ENCODE data around the gene GJA4. TPM values are rescaled to one million over a fixed set of nuclear protein-coding genes. Genes with fewer than 3 reads are reported as not detected.

Gene GJA4
- total RNA-seq, 1 donor from 2014 or later, result 22.3 TPM

DNA sequence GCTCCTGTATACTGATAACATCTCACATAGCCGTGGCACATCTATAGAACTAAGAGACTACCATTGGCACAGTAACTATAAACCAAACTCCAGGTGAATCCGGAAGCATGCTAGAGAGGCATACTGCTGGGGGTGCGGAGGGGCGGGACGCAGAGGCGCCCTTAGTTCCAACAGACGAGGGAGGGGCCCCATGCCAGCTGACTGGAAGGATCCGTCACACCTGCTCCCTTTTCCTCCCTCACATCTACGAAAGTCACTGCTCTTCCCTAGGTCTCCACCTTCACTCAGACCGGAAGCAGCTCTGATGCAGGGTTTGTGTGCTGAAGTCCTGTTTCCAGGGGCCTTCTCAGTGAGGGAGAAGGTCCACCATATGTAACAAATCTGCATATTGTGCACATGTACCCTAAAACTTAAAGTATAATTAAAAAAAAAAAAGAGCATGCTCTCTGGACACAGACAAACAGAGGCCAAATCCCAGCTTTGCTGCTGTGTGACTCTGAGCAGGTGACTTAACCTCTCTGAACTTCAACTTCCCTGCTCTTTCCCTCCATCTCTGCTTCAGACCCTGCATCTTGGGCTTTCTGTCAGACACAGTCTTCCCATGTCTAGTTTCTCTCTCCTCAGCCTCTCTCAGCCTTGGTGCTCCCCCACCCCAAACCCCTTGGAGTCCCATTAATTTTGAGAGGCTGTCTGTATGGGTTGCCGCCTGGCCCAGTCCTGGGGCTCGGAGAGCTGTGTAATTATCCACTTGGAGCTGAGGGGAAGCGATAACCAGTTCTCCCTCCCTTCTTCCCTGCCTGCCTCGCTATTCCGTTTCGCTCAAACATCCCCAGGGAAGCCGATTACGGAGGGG is 45.8 kb upstream of the GJA4 start:
- Mint-ChIP-seq H3K4me3 (no peak overlapping the region), H3K27me3 (ENCODE audit: low read depth) (peaks cover 32% of the 10 kb centered on the region), H3K4me1 (no peaks in the 10 kb centered on the region), H3K36me3 (ENCODE audit: low read depth) (no peaks in the 10 kb centered on the region), H3K9me3 (no peaks in the 10 kb centered on the region), H3K27ac (ENCODE audit: unreplicated experiment) (no peak overlapping the region)
- TF ChIP-seq, protein P1, sequence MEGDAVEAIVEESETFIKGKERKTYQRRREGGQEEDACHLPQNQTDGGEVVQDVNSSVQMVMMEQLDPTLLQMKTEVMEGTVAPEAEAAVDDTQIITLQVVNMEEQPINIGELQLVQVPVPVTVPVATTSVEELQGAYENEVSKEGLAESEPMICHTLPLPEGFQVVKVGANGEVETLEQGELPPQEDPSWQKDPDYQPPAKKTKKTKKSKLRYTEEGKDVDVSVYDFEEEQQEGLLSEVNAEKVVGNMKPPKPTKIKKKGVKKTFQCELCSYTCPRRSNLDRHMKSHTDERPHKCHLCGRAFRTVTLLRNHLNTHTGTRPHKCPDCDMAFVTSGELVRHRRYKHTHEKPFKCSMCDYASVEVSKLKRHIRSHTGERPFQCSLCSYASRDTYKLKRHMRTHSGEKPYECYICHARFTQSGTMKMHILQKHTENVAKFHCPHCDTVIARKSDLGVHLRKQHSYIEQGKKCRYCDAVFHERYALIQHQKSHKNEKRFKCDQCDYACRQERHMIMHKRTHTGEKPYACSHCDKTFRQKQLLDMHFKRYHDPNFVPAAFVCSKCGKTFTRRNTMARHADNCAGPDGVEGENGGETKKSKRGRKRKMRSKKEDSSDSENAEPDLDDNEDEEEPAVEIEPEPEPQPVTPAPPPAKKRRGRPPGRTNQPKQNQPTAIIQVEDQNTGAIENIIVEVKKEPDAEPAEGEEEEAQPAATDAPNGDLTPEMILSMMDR (conservative IDR thresholded peaks at IDR 0.05), result no peak
- no peak for DNase-seq (ENCODE audit: low read depth, low spot score)

DNA sequence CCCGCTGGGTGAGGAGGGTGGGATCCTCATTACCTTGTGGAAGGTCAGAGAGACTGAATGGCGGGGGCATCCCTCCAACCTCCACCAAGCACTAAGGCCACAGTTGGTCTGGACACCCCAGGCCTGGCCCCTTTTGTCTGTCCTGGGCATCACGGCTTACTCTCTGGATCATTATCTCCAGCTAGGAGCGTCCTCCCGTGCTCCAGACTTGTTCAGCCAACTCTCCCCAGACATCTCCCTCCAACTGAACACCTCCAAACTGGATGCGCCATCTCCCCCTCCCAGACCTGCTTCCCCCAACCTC is 45.2 kb upstream of the GJA4 start:
- no peak for DNase-seq (ENCODE audit: low read depth, low spot score)
- Mint-ChIP-seq H3K27ac (ENCODE audit: unreplicated experiment) (no peak overlapping the region), H3K4me3 (no peak overlapping the region), H3K4me1 (no peaks in the 10 kb centered on the region), H3K27me3 (ENCODE audit: low read depth) (peaks cover 29% of the 10 kb centered on the region), H3K36me3 (ENCODE audit: low read depth) (no peaks in the 10 kb centered on the region), H3K9me3 (no peaks in the 10 kb centered on the region)
- TF ChIP-seq, protein P1 (conservative IDR thresholded peaks at IDR 0.05), result no peak

- H3K4me1 Mint-ChIP-seq, result no peaks in the 10 kb centered on the region
- no peak overlapping the region for H3K27ac Mint-ChIP-seq (ENCODE audit: unreplicated experiment)
- H3K9me3 Mint-ChIP-seq, result no peaks in the 10 kb centered on the region
- no peak overlapping the region for H3K4me3 Mint-ChIP-seq
- TF ChIP-seq, protein P1 (conservative IDR thresholded peaks at IDR 0.05), result no peak
- DNase-seq (ENCODE audit: low read depth, low spot score), result no peak
- no peaks in the 10 kb centered on the region for H3K36me3 Mint-ChIP-seq (ENCODE audit: low read depth)
- peaks cover 14% of the 10 kb centered on the region for H3K27me3 Mint-ChIP-seq (ENCODE audit: low read depth)
Observed at GRCh38 chr1:34749992-34750391, 42.8 kb upstream of the GJA4 start.

GRCh38 chr1:34750610-34751009 is 42.2 kb upstream of the GJA4 start:
- Mint-ChIP-seq H3K36me3 (ENCODE audit: low read depth) (no peaks in the 10 kb centered on the region), H3K4me1 (no peaks in the 10 kb centered on the region), H3K27me3 (ENCODE audit: low read depth) (peaks cover 10% of the 10 kb centered on the region), H3K9me3 (no peaks in the 10 kb centered on the region), H3K27ac (ENCODE audit: unreplicated experiment) (no peak overlapping the region), H3K4me3 (no peak overlapping the region)
- TF ChIP-seq, protein P1 (conservative IDR thresholded peaks at IDR 0.05), result no peak
- DNase-seq (ENCODE audit: low read depth, low spot score), result no peak

DNA sequence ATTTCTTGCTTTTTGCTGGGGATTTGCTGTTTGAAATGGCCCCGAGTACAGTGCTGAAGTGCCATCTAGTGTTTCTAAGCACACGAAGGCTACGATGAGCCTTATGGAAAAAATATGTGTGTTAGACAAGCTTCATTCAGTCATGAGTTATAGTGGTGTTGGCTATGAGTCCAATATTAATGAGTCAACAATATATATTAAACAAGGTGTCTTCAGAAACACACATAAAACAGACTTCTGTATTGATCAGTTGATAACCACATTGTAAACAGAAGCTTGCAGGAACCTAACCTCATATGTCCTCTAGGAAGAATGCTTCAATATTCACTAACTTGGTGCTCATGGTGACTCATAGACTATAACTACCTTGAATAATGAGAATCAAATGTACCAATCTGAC is 39.6 kb upstream of the GJA4 start:
- H3K27ac Mint-ChIP-seq (ENCODE audit: unreplicated experiment), result no peak overlapping the region

More for the DNA sequence above, 39.6 kb upstream of the GJA4 start:
- Mint-ChIP-seq H3K4me3 (no peak overlapping the region), H3K4me1 (no peaks in the 10 kb centered on the region), H3K27me3 (ENCODE audit: low read depth) (peaks cover 4% of the 10 kb centered on the region), H3K9me3 (no peaks in the 10 kb centered on the region), H3K36me3 (ENCODE audit: low read depth) (no peaks in the 10 kb centered on the region)
- TF ChIP-seq, protein P1 (conservative IDR thresholded peaks at IDR 0.05), result no peak
- DNase-seq (ENCODE audit: low read depth, low spot score), result no peak

Measured in neural crest cell (in vitro differentiated cells).